BLaER1 (cell line): ENCODE results near the gene TENM3.
"Not testable (repeated sequence)": the region's sequence is repeated elsewhere in the genome, so short reads cannot be mapped to it uniquely, and the experiment has no call there.

Source experiments
- H3K27ac ChIP-seq: shearing (Covaris generic); formaldehyde crosslinking; 2 replicates; pipeline ENCODE4 v1.8.1; 2022
- H3K27me3 ChIP-seq: shearing (Covaris generic); formaldehyde crosslinking; 2 replicates; pipeline ENCODE4 v1.8.1; 2022
- H3K36me3 ChIP-seq: shearing (Covaris generic); formaldehyde crosslinking; 2 replicates; pipeline ENCODE4 v1.8.1; 2022
- H3K4me1 ChIP-seq: shearing (Covaris generic); formaldehyde crosslinking; 2 replicates; pipeline ENCODE4 v1.8.1; 2022
- H3K4me2 ChIP-seq: shearing (Covaris generic); formaldehyde crosslinking; 2 replicates; pipeline ENCODE4 v1.8.1; 2022
- H3K4me3 ChIP-seq: shearing (Covaris generic); formaldehyde crosslinking; 2 replicates; pipeline ENCODE4 v1.8.1; 2022
- H3K9ac ChIP-seq: shearing (Covaris generic); formaldehyde crosslinking; 2 replicates; pipeline ENCODE4 v1.8.1; 2022
- H3K9me3 ChIP-seq: shearing (Covaris generic); formaldehyde crosslinking; 2 replicates; pipeline ENCODE4 v1.8.1; 2022
- H4K20me1 ChIP-seq: shearing (Covaris generic); formaldehyde crosslinking; 2 replicates; pipeline ENCODE4 v1.8.1; 2022
- Cebpa-rat ChIP-seq: shearing (Covaris generic); IDR thresholded peaks from 2 replicates; pipeline ENCODE4 v1.8.1; 2022

Gene TENM3

DNA sequence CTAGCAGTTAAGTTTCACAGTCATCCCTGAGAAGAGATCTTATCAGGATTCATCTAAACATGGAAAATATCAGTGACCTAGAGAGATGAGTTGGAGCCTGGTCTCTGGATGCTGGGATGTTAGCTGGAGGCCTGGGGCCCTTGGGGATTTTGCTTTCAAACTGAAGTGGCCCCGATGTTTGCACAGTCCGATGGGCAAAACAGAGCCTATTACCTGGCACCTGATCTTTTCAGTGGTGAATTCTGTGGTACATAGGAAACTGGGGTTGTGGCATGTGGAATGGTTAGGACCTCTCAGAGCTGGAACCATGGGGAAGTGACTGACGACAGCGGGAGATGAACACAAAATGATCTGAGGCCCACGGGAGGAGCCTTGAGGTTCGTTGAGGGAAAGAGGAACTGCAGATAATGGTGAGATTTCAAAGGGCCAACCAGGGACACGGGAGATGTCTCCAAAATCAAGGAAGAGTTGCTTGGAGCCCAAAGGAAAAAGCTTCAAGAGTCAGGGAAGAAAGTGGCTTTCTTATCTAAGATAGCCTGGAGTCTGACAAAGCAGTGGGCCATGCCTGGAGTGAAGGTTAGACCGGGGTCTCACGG, 17.8 kb upstream of the TENM3 start:
- no peaks in the 10 kb centered on the region for H3K36me3 ChIP-seq
- no peak for TF ChIP-seq Cebpa-rat

DNA sequence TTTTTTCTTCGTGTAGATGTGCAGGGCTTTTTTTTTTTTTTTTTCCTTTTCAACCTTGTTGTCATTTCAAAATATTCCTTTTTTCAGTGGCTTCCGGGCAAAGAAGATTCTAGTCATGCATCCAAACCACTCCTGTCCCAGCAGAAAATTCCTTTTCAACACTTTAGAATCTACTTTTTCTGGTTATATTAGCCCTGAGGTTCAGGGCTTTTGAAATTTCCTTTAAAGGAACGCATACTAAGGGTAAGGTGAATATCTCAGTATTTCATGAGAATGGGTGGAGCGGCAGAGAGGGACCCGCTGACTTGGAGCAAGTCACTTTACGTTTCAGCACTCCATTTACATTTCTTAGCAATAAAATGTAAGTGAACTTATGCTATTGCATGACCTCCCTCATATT, 15.6 kb upstream of the TENM3 start:
- no peak for TF ChIP-seq Cebpa-rat
- no peaks in the 10 kb centered on the region for H3K36me3 ChIP-seq

More for the DNA sequence above, 17.8 kb upstream of the TENM3 start:
- Histone ChIP-seq H3K9ac (no peak overlapping the region), H3K4me1 (no peaks in the 10 kb centered on the region), H3K4me3 (no peak overlapping the region), H3K27me3 (no peaks in the 10 kb centered on the region), H4K20me1 (no peaks in the 10 kb centered on the region), H3K9me3 (no peaks in the 10 kb centered on the region), H3K4me2 (no peak overlapping the region), H3K27ac (no peak overlapping the region)

DNA sequence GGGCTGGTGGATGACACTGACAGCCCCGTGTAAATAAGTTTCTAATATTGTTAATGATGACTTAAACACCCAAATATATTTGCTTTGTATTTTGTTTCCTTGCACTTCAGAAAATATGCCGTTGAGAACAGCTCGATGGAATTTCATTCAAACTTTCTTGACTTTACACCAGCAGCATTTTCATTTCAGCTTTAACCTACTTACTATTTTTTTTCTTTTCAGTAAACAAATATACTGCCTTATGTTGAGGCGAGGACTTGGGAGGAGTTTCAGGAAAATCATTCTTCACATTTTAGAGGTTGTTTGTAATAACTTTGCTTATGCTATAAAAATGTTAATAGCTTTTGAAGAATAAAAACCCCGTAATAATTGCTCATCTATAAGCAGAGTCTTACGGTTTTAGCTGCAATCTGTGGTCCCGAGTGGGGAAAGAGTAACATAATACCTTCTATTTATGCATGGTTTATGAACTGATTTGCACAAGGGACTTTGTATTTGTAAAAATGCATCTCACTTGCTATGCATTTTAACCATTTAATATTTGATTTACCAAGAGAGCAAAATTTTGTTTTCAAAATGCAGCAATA, 14.1 kb upstream of the TENM3 start:
- Histone ChIP-seq H3K4me1 (no peaks in the 10 kb centered on the region), H3K27ac (no peak overlapping the region), H3K9ac (no peak overlapping the region), H3K4me3 (no peak overlapping the region), H3K9me3 (no peaks in the 10 kb centered on the region), H3K36me3 (no peaks in the 10 kb centered on the region), H3K27me3 (no peaks in the 10 kb centered on the region), H4K20me1 (no peaks in the 10 kb centered on the region), H3K4me2 (no peak overlapping the region)
- TF ChIP-seq Cebpa-rat = no peak

More for the DNA sequence above, 15.6 kb upstream of the TENM3 start:
- Histone ChIP-seq H3K9ac (no peak overlapping the region), H3K9me3 (no peaks in the 10 kb centered on the region), H3K27ac (no peak overlapping the region), H4K20me1 (no peaks in the 10 kb centered on the region), H3K4me3 (no peak overlapping the region), H3K4me2 (no peak overlapping the region), H3K27me3 (no peaks in the 10 kb centered on the region), H3K4me1 (no peaks in the 10 kb centered on the region)

DNA sequence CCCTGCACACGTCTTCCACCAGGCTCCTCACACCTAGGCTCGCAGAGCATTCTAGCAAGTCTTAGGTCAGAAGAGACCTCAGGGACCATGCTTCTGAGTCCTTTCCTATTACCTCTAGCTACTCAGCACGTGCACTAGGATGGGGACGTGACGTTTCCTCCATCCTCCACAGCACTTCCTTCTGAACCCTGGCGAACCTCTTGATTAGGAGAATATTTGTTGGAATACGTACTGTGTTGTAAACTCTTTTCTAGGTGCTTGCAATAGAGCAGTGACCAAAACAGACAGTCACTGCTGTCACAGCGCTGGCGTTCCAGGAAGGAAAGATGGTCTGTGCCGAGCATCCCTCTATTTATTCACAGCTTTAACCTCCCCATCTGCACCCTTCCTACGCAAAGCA, 12.9 kb upstream of the TENM3 start:
- Histone ChIP-seq H3K36me3 (no peaks in the 10 kb centered on the region), H3K4me3 (no peak overlapping the region)

DNA sequence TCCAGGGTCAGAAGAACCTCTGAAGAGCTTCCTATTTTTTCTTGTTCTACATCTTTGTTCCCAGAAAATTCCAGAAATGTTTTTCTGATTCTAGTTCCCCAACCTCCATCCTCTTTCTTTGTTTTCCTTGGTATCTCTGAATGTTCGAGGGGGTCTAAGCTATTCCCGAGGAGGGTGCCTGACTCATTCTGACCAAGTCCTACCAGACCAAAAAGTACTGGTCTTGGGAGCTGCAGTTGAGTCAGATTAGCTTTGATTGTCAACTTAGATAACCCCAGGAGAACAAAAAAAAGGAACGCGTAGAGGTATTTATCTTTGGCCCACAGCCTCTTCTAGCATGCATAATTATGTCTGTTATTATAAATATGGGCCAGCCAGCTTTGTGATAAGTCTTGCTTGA, 12.1 kb upstream of the TENM3 start:
- Histone ChIP-seq H3K27me3 (no peaks in the 10 kb centered on the region), H3K27ac (no peak overlapping the region), H3K4me3 (no peak overlapping the region), H4K20me1 (no peaks in the 10 kb centered on the region), H3K36me3 (no peaks in the 10 kb centered on the region), H3K4me1 (no peaks in the 10 kb centered on the region), H3K9me3 (no peaks in the 10 kb centered on the region), H3K4me2 (no peak overlapping the region), H3K9ac (no peak overlapping the region)
- TF ChIP-seq Cebpa-rat = no peak

More for the DNA sequence above, 12.9 kb upstream of the TENM3 start:
- no peaks in the 10 kb centered on the region for H3K4me1 ChIP-seq
- H3K27me3 ChIP-seq = no peaks in the 10 kb centered on the region
- no peaks in the 10 kb centered on the region for H4K20me1 ChIP-seq
- no peak overlapping the region for H3K27ac ChIP-seq
- H3K4me2 ChIP-seq = no peak overlapping the region
- H3K9ac ChIP-seq = no peak overlapping the region
- H3K9me3 ChIP-seq = no peaks in the 10 kb centered on the region
- no peak for TF ChIP-seq Cebpa-rat

DNA sequence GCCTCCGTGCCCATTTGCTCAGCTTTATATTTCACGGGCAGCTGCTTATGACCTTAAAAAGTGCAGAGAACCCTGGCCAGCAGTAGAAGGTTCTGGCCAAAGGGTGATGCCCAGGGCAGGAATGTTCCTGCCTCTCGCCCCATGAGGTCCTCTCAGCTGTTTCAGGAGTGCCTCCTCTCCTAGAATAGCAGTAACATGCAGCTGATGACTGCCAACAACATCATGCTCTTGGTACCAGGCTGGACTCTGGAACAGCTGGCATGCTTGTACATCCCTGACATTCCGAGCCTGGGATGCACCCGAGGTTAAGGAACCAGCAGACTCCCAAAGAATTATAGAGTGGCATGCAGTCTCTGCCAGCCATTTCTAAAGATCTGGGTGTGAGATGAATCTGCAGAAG, 11.7 kb upstream of the TENM3 start:
- Histone ChIP-seq H3K9ac (no peak overlapping the region), H3K9me3 (no peaks in the 10 kb centered on the region), H3K27ac (no peak overlapping the region), H3K4me1 (no peaks in the 10 kb centered on the region), H3K27me3 (no peaks in the 10 kb centered on the region), H4K20me1 (no peaks in the 10 kb centered on the region), H3K36me3 (no peaks in the 10 kb centered on the region), H3K4me3 (no peak overlapping the region), H3K4me2 (no peak overlapping the region)
- no peak for TF ChIP-seq Cebpa-rat

DNA sequence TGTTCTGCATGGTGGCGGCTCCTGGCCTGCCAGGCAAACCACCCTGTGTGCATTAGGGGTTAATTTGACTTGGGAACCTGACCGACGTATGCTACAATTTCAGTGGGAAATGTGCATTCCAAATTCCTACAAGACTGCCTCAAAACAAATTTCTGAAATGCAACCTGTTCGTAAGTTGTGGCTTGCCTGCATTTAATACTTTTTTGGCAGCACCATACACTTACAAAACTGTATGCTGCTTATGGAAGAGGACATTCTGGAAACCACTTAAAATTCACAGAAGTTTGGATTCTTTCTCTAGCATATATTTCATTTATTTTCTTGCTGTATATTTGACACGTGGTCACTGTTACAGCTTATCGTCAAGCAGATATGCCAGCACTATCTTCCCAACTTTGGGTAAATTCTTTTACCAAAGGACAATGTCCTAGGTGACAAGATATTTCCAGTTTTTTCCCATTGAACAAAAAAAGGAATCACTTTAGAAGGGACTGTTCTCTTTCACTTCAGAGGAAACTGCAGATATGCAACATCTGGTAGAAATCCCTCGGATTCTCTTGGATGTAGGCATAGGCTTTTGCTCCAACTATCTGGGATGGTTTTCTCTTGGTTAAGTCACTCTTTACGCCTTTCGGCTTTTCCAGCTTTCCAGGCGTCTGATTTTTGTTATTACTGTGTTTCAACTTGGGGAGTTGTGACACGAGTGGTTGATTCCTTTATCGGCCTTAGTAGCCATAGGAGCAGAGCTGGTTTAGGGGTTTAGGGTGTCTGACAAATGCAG, 9.7 kb upstream of the TENM3 start:
- no peaks in the 10 kb centered on the region for H3K36me3 ChIP-seq
- H3K4me1 ChIP-seq = no peaks in the 10 kb centered on the region
- H3K27ac ChIP-seq = no peak overlapping the region
- no peaks in the 10 kb centered on the region for H4K20me1 ChIP-seq
- no peak overlapping the region for H3K9ac ChIP-seq
- H3K4me3 ChIP-seq = no peak overlapping the region
- TF ChIP-seq Cebpa-rat = no peak
- no peaks in the 10 kb centered on the region for H3K9me3 ChIP-seq
- no peaks in the 10 kb centered on the region for H3K27me3 ChIP-seq
- H3K4me2 ChIP-seq = no peak overlapping the region

DNA sequence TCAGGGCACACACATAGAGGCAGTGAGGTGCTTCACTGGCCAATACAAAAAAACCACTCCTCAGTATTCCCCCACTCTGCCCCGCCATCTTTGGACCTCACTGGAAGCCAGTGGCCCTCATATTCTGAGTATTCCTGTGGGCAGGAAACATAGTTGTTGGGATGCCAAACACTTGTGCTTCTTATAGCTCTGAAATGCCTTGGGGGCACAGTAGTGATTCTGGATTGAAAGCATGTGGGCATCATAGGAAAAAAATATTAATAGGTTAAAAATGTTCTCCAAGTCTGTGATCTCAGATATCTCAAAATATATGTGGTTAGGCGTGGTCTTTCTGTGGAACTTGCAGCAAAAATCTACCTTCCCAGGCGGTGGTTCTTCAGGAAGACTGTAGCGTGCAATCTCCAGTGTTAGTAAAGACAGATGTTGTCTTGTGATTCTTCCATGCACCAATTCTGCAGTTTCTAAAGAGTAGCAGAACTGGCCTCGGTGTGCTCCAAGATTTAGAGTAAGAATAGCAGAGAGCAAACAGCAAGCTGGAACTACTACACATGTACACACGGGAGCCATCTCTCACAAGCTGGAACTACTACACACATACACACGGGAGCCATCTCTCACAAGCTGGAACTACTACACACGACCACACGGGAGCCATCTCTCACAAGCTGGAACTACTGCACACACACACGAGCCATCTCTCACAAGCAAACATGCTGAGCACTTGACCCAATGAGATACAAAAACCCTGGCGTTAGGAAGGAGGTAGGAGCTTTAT, 8.0 kb upstream of the TENM3 start:
- Histone ChIP-seq H3K27ac (no peak overlapping the region), H3K9ac (no peak overlapping the region), H3K4me2 (no peak overlapping the region), H3K4me3 (no peak overlapping the region), H3K27me3 (no peaks in the 10 kb centered on the region), H3K4me1 (no peaks in the 10 kb centered on the region), H3K36me3 (no peaks in the 10 kb centered on the region), H3K9me3 (no peaks in the 10 kb centered on the region), H4K20me1 (no peaks in the 10 kb centered on the region)
- no peak for TF ChIP-seq Cebpa-rat

DNA sequence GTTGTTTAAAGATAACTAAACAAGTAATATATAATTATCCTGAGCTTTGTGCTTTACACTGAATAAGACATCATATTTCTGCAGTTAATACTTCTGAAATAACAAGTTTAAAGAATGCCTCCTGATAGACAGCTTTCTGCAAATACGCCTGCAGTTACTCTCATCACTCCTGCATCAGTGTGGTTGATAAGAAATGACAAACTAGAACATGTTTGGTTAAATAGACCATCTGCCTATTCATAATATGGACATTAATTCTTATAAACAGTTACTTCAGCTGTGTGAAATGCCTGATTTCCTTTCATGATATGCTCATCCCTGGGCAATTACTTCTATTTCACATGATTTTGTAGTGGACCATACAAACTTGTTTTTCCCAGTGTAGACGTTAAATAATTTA, 7.0 kb upstream of the TENM3 start:
- Histone ChIP-seq H3K4me1 (no peaks in the 10 kb centered on the region), H3K27ac (no peak overlapping the region), H3K36me3 (no peaks in the 10 kb centered on the region), H3K9ac (no peak overlapping the region), H3K4me3 (no peak overlapping the region), H4K20me1 (no peaks in the 10 kb centered on the region), H3K4me2 (no peak overlapping the region), H3K9me3 (no peaks in the 10 kb centered on the region), H3K27me3 (no peaks in the 10 kb centered on the region)
- TF ChIP-seq Cebpa-rat = no peak

DNA sequence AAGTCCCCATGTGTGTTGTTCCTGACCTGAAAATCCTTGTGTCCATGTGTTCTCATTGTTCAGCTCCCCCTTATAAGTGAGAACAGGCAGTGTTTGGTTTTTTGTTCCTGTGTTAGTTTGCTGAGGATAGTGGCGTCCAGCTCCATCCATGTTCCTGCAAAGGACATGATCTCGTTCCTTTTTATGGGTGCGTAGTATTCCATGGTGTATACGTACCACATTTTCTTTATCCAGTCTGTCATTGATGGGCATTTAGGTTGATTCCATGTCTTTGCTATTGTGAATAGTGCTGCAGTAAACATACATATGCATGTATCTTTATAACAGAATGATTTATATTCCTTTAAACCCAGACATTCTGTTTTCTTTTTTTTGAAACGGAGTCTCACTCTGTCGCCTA, 6.2 kb upstream of the TENM3 start:
- not testable (repeated sequence) for H3K9me3 ChIP-seq, H3K27me3 ChIP-seq, H3K4me2 ChIP-seq, H3K4me1 ChIP-seq, H3K9ac ChIP-seq, H4K20me1 ChIP-seq, H3K27ac ChIP-seq, H3K36me3 ChIP-seq, H3K4me3 ChIP-seq
